ENCODE data around the gene ZNF138. TPM values are rescaled to one million over a fixed set of nuclear protein-coding genes. Genes with fewer than 3 reads are reported as not detected.
A peak's percentile ranks its signal among the peaks of the same experiment; 100 is the strongest.

ZNF138 gene
- total RNA-seq, 1 experiment from 2014 or later, result 25.6 TPM

- no peak overlapping the region for H3K4ac ChIP-seq (ENCODE audit: low read depth, low read length)
- H2BK20ac ChIP-seq (ENCODE audit: low read depth, low read length, poor library complexity, severe bottlenecking), result no peak overlapping the region
- H3K27ac Mint-ChIP-seq, result no peak overlapping the region
- H3K79me2 ChIP-seq (ENCODE audit: insufficient read depth, low read length), result no peaks in the 10 kb centered on the region
- no peak overlapping the region for H4K5ac ChIP-seq (ENCODE audit: insufficient read length, low read depth, low read length)
- peak overlapping the region; percentile 14 for H3K4me2 ChIP-seq (ENCODE audit: insufficient read depth, insufficient read length, low read length)
- H2AK5ac ChIP-seq (ENCODE audit: insufficient read length, low read length), result no peak overlapping the region
- 0 out of 4 replicates have a peak, but pooled peaks cover 0 to 3% of the 10 kb centered on the region in 2 experiments for H3K4me1 Mint-ChIP-seq
- DNase-seq, result peak; percentile 27
- no peaks in the 10 kb centered on the region for H3K79me1 ChIP-seq (ENCODE audit: insufficient read depth, low read depth, low read length, poor library complexity, severe bottlenecking)
- H3K9me3 ChIP-seq (ENCODE audit: control insufficient read depth, low read depth, low read length), result no peaks in the 10 kb centered on the region
- no peak overlapping the region for H3K9ac ChIP-seq (ENCODE audit: extremely low read depth, insufficient read length, low read length)
- no peaks in the 10 kb centered on the region; the same call in 1 of the 2 replicates for H3K27me3 ChIP-seq (ENCODE audit: insufficient read depth, low read length)
- H4K91ac ChIP-seq (ENCODE audit: insufficient read length, low read depth, low read length), result no peak overlapping the region
- H3K9me3 Mint-ChIP-seq, result peaks cover 75 to 85% of the 10 kb centered on the region in 2 experiments
- no peak overlapping the region for H3K56ac ChIP-seq (ENCODE audit: insufficient read length, low read depth, low read length)
- TF ChIP-seq, protein P1, sequence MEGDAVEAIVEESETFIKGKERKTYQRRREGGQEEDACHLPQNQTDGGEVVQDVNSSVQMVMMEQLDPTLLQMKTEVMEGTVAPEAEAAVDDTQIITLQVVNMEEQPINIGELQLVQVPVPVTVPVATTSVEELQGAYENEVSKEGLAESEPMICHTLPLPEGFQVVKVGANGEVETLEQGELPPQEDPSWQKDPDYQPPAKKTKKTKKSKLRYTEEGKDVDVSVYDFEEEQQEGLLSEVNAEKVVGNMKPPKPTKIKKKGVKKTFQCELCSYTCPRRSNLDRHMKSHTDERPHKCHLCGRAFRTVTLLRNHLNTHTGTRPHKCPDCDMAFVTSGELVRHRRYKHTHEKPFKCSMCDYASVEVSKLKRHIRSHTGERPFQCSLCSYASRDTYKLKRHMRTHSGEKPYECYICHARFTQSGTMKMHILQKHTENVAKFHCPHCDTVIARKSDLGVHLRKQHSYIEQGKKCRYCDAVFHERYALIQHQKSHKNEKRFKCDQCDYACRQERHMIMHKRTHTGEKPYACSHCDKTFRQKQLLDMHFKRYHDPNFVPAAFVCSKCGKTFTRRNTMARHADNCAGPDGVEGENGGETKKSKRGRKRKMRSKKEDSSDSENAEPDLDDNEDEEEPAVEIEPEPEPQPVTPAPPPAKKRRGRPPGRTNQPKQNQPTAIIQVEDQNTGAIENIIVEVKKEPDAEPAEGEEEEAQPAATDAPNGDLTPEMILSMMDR (conservative IDR thresholded peaks at IDR 0.05), result no peak
- H2AFZ ChIP-seq (ENCODE audit: low read length), result no peak overlapping the region
- H3K36me3 Mint-ChIP-seq (ENCODE audit: insufficient read depth in 1 of 3, low read depth in 3 of 3), result peaks cover 6 to 10% (median 8%) of the 10 kb centered on the region in 3 experiments; a peak in 5 of 7 replicates
- no peak overlapping the region for H4K8ac ChIP-seq (replicated peaks; ENCODE audit: insufficient read length, low read depth, low read length)
- H3K27ac ChIP-seq (ENCODE audit: insufficient read length, low read depth, low read length), result no peak overlapping the region
- peaks cover 54% of the 10 kb centered on the region for H3K27me3 Mint-ChIP-seq (ENCODE audit: low read depth)
- no peaks in the 10 kb centered on the region for H3K4me1 ChIP-seq (ENCODE audit: insufficient read depth, low read length)
- no peak overlapping the region for H2BK15ac ChIP-seq (ENCODE audit: low read depth, low read length)
- no peaks in the 10 kb centered on the region for H4K20me1 ChIP-seq (ENCODE audit: control insufficient read depth, insufficient read depth, insufficient read length)
- H3K4me3 Mint-ChIP-seq, result peak overlapping the region; percentile 36 to 74
- WGBS (ENCODE audit: extremely low coverage, insufficient read length, low lambda C conversion rate), result no CpG with 5 or more reads among the region's 39 CpGs
- no peak overlapping the region for H2BK120ac ChIP-seq (ENCODE audit: low read depth, low read length, poor library complexity, severe bottlenecking)
- H3K18ac ChIP-seq (ENCODE audit: insufficient read length, low read depth, low read length), result no peak overlapping the region
- H3K23me2 ChIP-seq (ENCODE audit: insufficient read length, low read depth, low read length, poor library complexity, severe bottlenecking), result no peaks in the 10 kb centered on the region
- no peak overlapping the region for H2BK5ac ChIP-seq (ENCODE audit: insufficient read length, low read length)
- no peak overlapping the region for H2BK12ac ChIP-seq (ENCODE audit: insufficient read length, low read depth, low read length)
- no peak overlapping the region for H3T11ph ChIP-seq (ENCODE audit: low read length)
- no peak overlapping the region for H3K23ac ChIP-seq (ENCODE audit: insufficient read length, low read depth, low read length)
- H3K14ac ChIP-seq (ENCODE audit: insufficient read depth, low read length), result no peak overlapping the region
These were observed 82.8 kb downstream of the ZNF138 start for GRCh38 chr7:64876792-64877713.

Data from H9 (cell line).